Panc1 (cell line): Measurements from ENCODE around the gene ZNF784. TPM values are rescaled to one million over a fixed set of nuclear protein-coding genes. Genes with fewer than 3 reads are reported as not detected.

Source experiments
- ATAC-seq: fragments of 200-7000 bp; cut with Tn5 transposase; 2 replicates; pipeline ENCODE4 v1.9.1; 2020; ENCODE audit warnings: mild to moderate bottlenecking, moderate library complexity
- BruUV-seq: library from RNA; stranded (reverse); fragments of 400-500 nt; replicated peaks from 2 replicates; lab custom pipeline; 2021; lab: Mats Ljungman, UMichigan
- CTCF ChIA-PET: fragments of 300-600 bp; sonication (Branson Sonifier 250); formaldehyde crosslinking; loops from one replicate; lab custom pipeline; 2022; ENCODE audit warnings: antibody characterized with exemption; lab: Charles Lee
- POLR2A ChIA-PET: fragments of 300-600 bp; sonication (Branson Sonifier 250); formaldehyde crosslinking; loops from one replicate; lab custom pipeline; 2022; ENCODE audit warnings: antibody characterized with exemption; lab: Charles Lee
- DNase-seq: peaks from one replicate; pipeline ENCODE4 v3.0.0-alpha.2; 2010; ENCODE audit warnings: low read depth, low spot score
- H3K27ac ChIP-seq: 2 replicates; pipeline ENCODE4 v1.5.1; 2011; ENCODE audit warnings: mild to moderate bottlenecking, low read length, inconsistent platforms
- H3K27me3 ChIP-seq: fragments of 200-500 bp; sonication (Bioruptor generic); 2 replicates; pipeline ENCODE4 v1.6.0; 2014; ENCODE audit warnings: low read length, inconsistent platforms; ENCODE audit not compliant: control insufficient read depth, insufficient read depth
- H3K36me3 ChIP-seq: fragments of 200-500 bp; sonication (Bioruptor generic); 2 replicates; pipeline ENCODE4 v1.5.1; 2014; ENCODE audit warnings: inconsistent platforms, mild to moderate bottlenecking, low read length, moderate library complexity; ENCODE audit not compliant: control insufficient read depth, insufficient read depth
- H3K4me1 ChIP-seq: 2 replicates; pipeline ENCODE4 v1.5.1; 2011; ENCODE audit warnings: inconsistent platforms, mild to moderate bottlenecking, low read length, moderate library complexity; ENCODE audit not compliant: control insufficient read depth, insufficient read depth
- H3K4me3 ChIP-seq, 2 experiments: 2 replicates each; pipeline ENCODE4 v1.5.1; 2011 to 2012; ENCODE audit warnings: low read depth in 2 of 2, low read length in 2 of 2, mild to moderate bottlenecking in 2 of 2, inconsistent platforms in 1 of 2, moderate library complexity in 1 of 2
- H3K9me3 ChIP-seq: fragments of 200-500 bp; sonication (Bioruptor generic); 2 replicates; pipeline ENCODE4 v1.5.1; 2014; ENCODE audit warnings: low read depth, mild to moderate bottlenecking, inconsistent platforms, low read length, moderate library complexity; ENCODE audit not compliant: control insufficient read depth, insufficient read depth
- CTCF ChIP-seq: fragments of 450-650 bp; IDR thresholded peaks from 2 replicates; pipeline ENCODE4 v1.5.1; 2017; ENCODE audit warnings: mild to moderate bottlenecking
- POLR2AphosphoS5 ChIP-seq: IDR thresholded peaks from 2 replicates; pipeline ENCODE4 v1.6.1; 2012; ENCODE audit warnings: mild to moderate bottlenecking, low read depth, low read length, moderate library complexity
- REST ChIP-seq, 2 experiments: IDR thresholded peaks; 2 replicates each; pipeline ENCODE4 v1.6.1; 2011 to 2012; ENCODE audit warnings: low read depth in 2 of 2, control low read depth in 1 of 2, low read length in 1 of 2, mild to moderate bottlenecking in 1 of 2, moderate library complexity in 1 of 2; ENCODE audit not compliant: insufficient read depth in 1 of 2
- SIN3A ChIP-seq: IDR thresholded peaks from 2 replicates; pipeline ENCODE4 v1.6.1; 2012; ENCODE audit warnings: low read depth, mild to moderate bottlenecking, low read length, moderate library complexity, borderline replicate concordance; ENCODE audit not compliant: insufficient read depth
- TCF7L2 ChIP-seq: IDR thresholded peaks from 2 replicates; pipeline ENCODE4 v1.6.1; 2011; ENCODE audit warnings: mild to moderate bottlenecking, low read depth, low read length, inconsistent platforms
- in situ Hi-C: cut with HindIII; loops from 2 replicates; pipeline ENCODE4 v1.10.0; 2016; ENCODE audit warnings: low sequenced_read_pairs, low pct_unique_long_range_greater_than_20kb
- intact Hi-C: fragments of 100-400 bp; cut with micrococcal nuclease; formaldehyde crosslinking; loops from one replicate; pipeline ENCODE4 v1.10.0; 2022; ENCODE audit not compliant: unreplicated experiment
- total RNA-seq: library from RNA; stranded (reverse); gene quantifications from one replicate; pipeline ENCODE4 v1.2.1, GENCODE V29; 2021; ENCODE audit not compliant: unreplicated experiment

ZNF784 gene
- total RNA-seq, 1 experiment from 2014 or later: 8.9 TPM

GRCh38 chr19:55615543-55616394, 8.6 kb downstream of the ZNF784 start:
- H3K27me3 ChIP-seq: no peaks in the 10 kb centered on the region
- ATAC-seq: no peak
- no peaks in the 10 kb centered on the region for H3K9me3 ChIP-seq
- no TSS peak for BruUV-seq
- intact Hi-C loops (no loop called here), in situ Hi-C loops (no loop called here)
- POLR2A ChIA-PET: no interaction called here
- no peaks in the 10 kb centered on the region for H3K4me1 ChIP-seq
- TF ChIP-seq SIN3A (no peak), CTCF (no peak), REST (IDR thresholded peaks at IDR 0.05; ENCODE audit: insufficient read depth in 1 of 2, low read depth in 2 of 2, low read length in 1 of 2) (no peak), TCF7L2 (no peak), POLR2AphosphoS5 (no peak)
- no peak overlapping the region for H3K4me3 ChIP-seq
- no peak for DNase-seq
- H3K27ac ChIP-seq: no peak overlapping the region
- CTCF ChIA-PET: no interaction called here
- no peaks in the 10 kb centered on the region for H3K36me3 ChIP-seq

- H3K9me3 ChIP-seq: no peaks in the 10 kb centered on the region
- in situ Hi-C loops: no loop called here
- POLR2A ChIA-PET: no interaction called here
- H3K27ac ChIP-seq: no peak overlapping the region
- H3K27me3 ChIP-seq: no peaks in the 10 kb centered on the region
- no peak overlapping the region for H3K4me3 ChIP-seq
- DNase-seq (no peak), ATAC-seq (no peak)
- CTCF ChIA-PET: no interaction called here
- intact Hi-C loops: no loop called here
- no peaks in the 10 kb centered on the region for H3K36me3 ChIP-seq
- H3K4me1 ChIP-seq: no peaks in the 10 kb centered on the region
- BruUV-seq: no TSS peak
- TF ChIP-seq TCF7L2 (no peak), CTCF (no peak), SIN3A (no peak), REST (IDR thresholded peaks at IDR 0.05; ENCODE audit: insufficient read depth in 1 of 2, low read depth in 2 of 2, low read length in 1 of 2) (no peak), POLR2AphosphoS5 (no peak)
These were observed 9.4 kb downstream of the ZNF784 start for GRCh38 chr19:55614711-55615542.
